Activated CD4-positive, alpha-beta T cell treated with anti-CD3 and anti-CD28 coated beads, Interleukin-2, amount 50 U/mL, for 24 hours (primary cell): Measurements from ENCODE around the gene KSR1.

Experiments
- DNase-seq, 2 donors: peaks; one replicate each; pipeline ENCODE4 v3.0.0-alpha.2; 2020; ENCODE audit warnings: low read depth in 1 of 2, low spot score in 1 of 2

Gene KSR1

DNA sequence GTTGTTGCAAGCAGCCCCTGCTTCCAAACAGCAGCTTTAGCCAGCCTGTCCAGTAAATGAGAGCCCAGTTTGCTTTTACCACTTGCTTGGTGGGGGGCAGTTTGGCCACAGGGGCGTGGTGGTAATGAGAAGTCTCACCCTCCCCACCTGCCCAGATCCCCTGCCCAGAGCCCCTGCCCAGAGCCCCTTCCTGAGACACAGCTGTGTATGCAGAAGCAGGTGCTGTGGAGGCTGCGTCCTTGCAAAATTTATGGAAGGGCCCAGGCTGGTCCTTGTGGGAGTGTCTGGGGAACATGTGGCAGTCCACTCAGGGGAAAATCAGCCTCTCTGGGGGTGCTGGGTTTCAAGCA is 147.1 kb downstream of the KSR1 start:
- DNase-seq = no peak

GRCh38 chr17:27603880-27604794 is 147.9 kb downstream of the KSR1 start:
- DNase-seq = no peak

DNA sequence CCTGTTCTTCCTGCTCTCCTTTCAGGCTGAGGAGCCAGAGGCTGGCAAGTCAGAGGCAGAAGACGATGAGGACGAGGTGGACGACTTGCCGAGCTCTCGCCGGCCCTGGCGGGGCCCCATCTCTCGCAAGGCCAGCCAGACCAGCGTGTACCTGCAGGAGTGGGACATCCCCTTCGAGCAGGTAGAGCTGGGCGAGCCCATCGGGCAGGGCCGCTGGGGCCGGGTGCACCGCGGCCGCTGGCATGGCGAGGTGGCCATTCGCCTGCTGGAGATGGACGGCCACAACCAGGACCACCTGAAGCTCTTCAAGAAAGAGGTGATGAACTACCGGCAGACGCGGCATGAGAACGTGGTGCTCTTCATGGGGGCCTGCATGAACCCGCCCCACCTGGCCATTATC is 149.2 kb downstream of the KSR1 start:
- DNase-seq = no peak

DNA sequence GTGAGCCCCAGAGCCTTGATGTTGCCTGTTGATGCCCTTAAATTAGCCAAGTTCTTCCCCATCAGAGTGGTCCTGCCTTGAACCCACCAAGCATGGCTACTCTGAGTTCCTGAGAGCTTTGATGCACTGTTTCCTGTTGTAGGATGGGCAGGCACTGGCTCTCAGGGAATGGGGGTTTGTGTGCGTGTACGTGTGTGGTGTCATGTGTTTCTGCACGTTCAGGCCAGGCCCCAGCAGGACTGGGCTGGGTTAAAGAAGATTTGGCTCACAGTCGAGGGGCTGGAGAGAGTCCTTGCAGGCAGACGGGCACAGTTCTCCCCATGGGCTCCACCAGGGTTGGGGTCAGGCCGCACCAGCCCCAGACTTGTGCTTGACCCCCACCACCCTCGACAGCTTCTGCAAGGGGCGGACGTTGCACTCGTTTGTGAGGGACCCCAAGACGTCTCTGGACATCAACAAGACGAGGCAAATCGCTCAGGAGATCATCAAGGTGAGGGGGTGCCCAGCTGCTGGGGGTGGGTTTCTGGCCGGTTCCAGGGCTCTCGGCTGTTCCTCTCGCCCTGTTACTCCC is 151.4 kb downstream of the KSR1 start:
- DNase-seq = no peak

DNA sequence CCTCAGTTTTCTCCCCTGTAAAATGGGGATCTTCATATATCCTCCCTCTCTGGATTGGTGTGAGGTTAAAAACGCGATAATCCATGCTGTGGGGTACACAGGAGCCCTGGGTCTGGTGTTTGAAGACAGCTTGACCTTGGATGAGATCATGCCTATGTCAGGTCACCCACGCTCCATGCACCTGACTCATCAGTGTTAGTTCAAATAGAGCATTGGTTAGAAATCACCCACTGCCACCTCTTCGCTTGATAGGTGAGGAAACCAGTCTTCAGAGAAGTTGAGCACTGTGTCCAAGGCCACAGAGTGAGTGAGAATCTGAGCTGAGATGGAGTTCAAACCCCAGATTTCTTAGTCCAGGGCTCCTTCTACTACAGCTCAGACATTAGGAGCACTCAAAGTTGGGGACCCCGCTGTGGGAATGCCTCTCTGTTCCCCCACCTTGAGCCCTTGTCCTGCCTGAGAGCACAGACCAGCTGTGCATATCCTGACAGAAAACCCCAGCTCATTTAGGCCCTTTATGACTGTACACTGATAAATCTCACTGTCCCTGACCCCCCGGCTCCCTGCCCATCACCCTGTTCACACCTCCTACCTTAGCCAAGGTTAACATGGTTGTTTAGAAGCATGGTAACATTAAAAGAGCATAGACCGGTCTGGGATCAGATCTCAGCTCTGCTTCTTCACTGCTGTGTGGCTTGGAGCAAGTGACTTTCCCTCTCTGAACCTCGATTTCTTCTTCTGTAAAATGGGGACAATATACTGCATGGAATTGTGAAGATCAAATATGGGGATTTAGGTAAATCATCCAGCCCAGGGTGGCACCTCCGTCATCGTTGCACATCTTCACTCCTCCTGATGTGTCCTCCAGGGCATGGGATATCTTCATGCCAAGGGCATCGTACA is 152.3 kb downstream of the KSR1 start:
- no peak for DNase-seq

GRCh38 chr17:27609611-27610303 is 153.5 kb downstream of the KSR1 start:
- DNase-seq = no peak

DNA sequence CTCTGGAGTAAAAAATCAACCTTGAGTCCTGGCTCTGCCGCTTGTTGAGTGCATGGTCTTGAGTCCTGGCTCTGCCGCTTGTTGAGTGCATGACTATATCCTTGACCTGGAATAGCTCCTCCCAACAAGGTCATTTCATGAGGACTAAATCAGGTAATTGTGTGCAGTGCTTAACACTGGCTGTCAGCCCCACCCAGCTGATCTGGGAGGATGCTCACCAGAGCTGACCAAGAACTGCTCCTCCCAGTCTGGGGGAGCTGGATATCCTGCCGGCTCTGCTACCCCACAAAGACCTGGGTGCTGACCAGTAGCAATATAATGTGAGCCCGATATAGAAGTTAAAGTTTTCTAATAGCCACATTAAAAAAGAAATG is 154.0 kb downstream of the KSR1 start:
- no peak for DNase-seq

DNA sequence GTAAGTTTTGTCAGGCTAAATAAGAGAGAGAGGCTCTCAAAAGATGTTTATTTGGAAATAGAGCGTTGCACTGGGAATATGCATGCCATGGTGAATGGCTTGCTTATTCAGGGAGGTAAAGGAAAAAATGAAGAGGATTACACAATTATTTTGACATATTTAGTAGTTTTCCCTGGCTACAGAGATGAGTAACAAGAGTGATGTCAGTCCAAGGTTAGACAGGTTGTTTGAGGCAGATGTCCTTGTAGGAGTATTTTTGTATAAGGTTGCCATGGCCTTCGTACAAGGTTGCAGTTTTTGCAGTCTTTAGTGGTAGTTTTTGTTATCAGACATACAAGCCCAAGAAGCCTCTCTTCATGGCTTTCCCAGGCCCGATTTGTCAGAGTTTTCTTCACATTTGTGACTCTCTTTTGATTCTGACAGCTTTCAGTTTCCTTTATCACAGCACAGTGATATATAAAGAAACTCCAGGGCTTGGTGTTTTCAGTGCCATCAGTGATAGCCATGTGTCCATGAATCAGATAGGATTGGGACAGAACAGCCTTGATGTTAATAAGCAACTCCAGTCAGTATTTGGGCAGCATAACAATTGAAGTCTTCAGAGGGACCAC is 156.0 kb downstream of the KSR1 start:
- DNase-seq = no peak

DNA sequence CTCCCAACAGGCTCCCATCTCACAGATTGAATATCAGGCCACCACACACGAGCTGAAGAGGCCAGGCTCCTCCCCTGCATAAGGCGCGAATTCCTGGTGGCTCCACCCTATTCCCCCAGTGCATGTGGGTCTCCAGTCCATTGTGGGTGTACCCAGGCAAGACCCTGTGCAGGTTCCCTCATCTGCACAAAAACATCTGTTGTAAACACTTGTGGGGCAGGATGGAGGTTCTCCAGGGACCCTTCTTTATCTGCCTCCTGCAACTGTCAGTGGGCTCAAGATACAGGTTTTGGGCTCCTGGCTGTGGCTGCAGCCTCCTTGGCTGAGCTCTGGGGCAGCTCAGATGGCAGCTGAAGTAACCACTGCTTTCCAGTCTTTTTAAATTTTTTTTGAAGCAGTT is 157.2 kb downstream of the KSR1 start:
- DNase-seq = no peak

DNA sequence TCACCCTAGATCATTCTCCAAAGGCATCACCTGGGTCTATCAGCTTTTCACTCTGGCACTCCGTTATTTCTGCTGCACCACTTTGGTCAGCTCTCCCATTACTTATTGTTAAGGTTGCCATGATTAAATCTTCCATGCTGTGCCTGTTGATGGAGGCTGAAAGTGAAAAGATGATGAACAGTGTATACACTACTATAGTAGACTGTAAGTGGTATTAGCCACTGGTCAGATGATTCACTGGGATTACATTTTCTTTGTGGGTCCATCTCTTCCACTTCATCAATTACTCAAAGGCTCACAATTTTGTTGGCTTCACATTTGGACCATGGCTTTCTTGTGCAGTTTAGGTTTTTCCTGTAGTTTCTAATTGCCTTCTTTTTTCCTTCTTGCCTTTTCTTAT is 158.9 kb downstream of the KSR1 start:
- no peak for DNase-seq

DNA sequence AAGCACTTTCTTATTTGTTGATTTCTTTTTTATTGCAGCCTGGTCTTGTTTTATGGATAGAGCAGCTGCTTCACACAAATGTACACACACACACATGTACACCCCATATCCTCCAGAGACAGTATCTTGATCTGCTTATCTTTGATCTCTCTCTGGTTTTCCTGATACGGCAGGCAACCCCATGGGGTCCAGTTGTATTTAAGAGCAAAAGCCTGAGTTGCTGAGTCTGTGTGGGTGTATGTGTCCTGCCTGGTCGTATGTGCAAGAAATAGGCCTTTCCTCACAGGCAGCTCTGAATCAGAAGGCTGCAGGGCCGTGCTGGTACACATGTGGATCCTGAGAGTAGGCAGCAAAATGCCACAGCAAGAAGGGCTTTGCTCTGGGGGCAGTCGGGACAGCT is 160.2 kb downstream of the KSR1 start:
- no peak for DNase-seq

GRCh38 chr17:27618417-27618816 is 162.2 kb downstream of the KSR1 start:
- no peak for DNase-seq

GRCh38 chr17:27620721-27621120 is 164.5 kb downstream of the KSR1 start:
- no peak for DNase-seq

DNA sequence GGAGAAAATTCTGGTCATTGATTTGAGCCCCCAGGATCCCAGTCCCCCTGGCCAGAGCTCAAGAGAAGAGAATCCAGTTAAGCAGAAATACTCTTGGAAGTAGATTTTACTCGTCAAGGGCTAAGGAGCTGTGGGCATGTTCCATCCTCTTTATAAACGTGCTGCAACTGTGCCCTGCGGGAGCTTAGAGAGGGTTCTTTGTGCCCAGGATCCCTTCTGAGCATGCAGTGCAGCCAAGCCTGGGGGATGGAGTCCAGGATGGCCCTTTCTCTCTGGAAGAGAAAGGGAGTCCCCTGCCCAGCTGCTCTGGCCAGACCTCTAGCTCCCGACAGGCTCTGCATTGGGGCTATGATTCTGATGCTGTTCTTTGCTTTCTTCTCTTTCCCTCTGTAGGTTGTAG is 165.3 kb downstream of the KSR1 start:
- DNase-seq = no peak

DNA sequence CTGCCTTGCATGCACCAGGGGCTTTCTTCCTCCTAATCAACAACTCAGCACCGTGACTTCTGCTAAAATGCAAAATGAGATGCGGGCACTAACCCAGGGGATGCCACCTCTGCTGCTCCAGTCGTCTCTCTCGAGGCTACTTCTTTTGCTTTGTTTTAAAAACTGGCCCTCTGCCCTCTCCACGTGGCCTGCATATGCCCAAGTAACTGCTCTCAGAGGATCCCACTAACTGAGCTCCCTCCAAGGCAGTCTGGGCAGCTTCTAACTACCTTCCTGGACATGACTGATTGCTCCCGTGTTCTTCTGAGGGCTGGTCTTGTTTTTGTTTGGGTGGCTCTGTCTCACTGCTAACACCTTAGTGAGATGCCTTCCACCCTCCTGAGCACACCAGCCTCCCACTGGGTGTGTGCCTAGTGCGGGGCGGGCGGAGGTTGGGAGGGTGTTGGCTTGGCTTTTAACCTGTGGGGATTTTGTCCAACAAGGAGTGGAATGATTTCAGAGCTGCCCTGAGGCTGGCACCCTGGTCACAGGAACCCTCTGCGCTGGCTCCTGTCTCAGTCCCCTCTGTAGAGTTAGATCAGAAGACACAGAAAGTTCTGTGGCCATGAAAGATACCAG is 165.8 kb downstream of the KSR1 start:
- no peak for DNase-seq

DNA sequence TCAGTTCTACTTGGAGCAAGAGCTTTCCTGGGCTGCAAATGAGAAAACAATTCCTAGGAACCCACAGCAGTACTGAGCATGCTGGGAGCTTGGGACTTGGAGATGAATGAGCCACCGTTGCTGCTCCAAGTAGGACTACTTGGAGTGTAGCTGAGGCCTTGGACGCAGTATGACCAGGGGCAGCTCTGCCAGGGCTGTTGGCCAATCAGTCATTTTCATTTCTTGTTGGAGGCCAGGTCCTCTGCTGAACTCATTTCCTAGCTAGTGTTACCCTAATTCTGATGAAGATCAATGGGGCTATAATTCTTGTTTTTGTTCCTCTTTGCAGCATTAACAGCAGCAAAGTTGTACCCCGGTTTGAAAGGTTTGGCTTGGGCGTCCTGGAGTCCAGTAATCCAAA is 166.7 kb downstream of the KSR1 start:
- no peak for DNase-seq

DNA sequence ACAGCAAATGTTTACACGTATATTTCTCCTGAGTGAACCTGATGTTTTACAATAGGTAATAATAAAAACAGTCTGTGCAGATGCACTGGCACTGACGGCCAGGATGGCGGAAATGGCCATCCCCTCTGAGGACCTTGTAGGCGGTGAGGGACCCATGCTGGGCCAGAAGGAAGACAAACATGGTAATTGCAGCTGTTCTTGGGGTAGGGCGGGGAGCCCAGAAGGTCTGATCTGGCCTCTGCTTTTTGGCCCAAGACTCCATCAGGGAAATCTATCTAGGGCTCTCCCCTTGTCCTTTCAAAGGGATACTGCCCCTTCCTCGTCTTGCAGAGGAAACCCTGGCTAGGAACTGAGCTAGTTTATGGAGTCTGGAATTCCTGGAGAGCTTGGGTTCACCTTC is 167.4 kb downstream of the KSR1 start:
- no peak for DNase-seq

DNA sequence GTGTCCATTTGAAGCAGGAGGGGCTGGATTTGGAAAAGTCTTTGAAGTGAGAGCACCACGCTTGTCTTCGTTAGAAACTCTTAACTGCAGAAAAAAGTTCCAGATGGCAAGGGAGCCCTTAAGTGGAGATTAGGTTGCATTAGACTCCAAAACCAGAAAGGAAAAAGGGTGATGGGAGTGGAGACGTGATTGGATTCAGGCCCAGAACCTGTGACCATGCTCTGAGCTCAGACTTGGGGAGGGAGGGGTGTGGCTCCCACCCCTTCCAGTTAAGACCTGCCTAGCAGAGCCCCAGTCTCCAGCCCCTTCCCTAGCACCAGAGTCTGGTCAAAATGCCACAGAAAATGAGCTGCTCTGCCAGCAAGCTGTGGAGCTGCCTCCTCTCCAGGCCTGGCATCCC is 168.3 kb downstream of the KSR1 start:
- no peak for DNase-seq

- DNase-seq = no peak
These were observed 169.6 kb downstream of the KSR1 start for GRCh38 chr17:27625856-27626255.

- DNase-seq = no peak
These were observed 171.3 kb downstream of the KSR1 start for GRCh38 chr17:27627514-27627913.

- DNase-seq = no peak
These were observed 172.1 kb downstream of the KSR1 start for GRCh38 chr17:27628376-27628775.
